ENCODE data around the gene CYTH1. TPM values are rescaled to one million over a fixed set of nuclear protein-coding genes. Genes with fewer than 3 reads are reported as not detected.

Gene CYTH1
- polyA plus RNA-seq, 1 donor from 2014 or later = 120 TPM

DNA sequence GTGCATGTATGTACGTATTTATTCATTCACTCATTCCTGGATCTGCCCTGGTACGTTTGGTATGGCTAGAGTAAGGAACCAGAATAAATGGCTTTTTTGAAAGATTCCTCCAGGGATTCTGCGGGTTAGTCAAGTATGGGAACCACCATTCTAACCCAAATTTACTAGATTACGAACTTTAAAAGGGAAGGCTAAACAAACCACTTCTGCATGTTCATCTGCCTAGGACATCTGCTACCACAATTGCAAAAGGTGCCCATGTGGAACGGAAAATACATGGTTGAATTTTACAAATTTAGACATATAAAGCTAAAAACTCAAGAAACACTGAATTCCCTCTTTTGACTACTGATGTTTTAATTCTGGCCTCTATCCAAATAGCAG, 22.1 kb downstream of the CYTH1 start:
- Histone ChIP-seq H3K36me3 (ENCODE audit: insufficient read depth, low read length) (no peaks in the 10 kb centered on the region), H3K27me3 (ENCODE audit: insufficient read depth, low read depth, low read length) (no peaks in the 10 kb centered on the region), H3K9me2 (ENCODE audit: insufficient read depth, low read length) (no peaks in the 10 kb centered on the region), H3K4me3 (ENCODE audit: low read length) (no peak overlapping the region), H3F3A (ENCODE audit: insufficient read depth, low read length, poor library complexity, severe bottlenecking) (no peaks in the 10 kb centered on the region), H3K79me2 (replicated peaks; ENCODE audit: insufficient read depth, low read length) (peaks cover 12% of the 10 kb centered on the region), H3K27ac (ENCODE audit: low read length) (no peak overlapping the region), H3K9ac (ENCODE audit: low read length) (no peak overlapping the region), H3K4me2 (ENCODE audit: low read length) (no peak overlapping the region), H3K9me3 (ENCODE audit: low read length) (no peaks in the 10 kb centered on the region), H4K20me1 (ENCODE audit: insufficient read depth) (no peaks in the 10 kb centered on the region), H2AFZ (ENCODE audit: low read depth, low read length) (no peak overlapping the region)
- TF ChIP-seq EP300 (conservative IDR thresholded peaks at IDR 0.05; ENCODE audit: poor library complexity, severe bottlenecking) (no peak), SMC3 (conservative IDR thresholded peaks at IDR 0.05; ENCODE audit: poor library complexity) (no peak), CTCF (IDR thresholded peaks at IDR 0.05; ENCODE audit: poor library complexity, severe bottlenecking) (no peak), REST (IDR thresholded peaks at IDR 0.05; ENCODE audit: borderline replicate concordance) (no peak), RAD21 (conservative IDR thresholded peaks at IDR 0.05) (no peak), MXI1 (conservative IDR thresholded peaks at IDR 0.05; ENCODE audit: poor library complexity, severe bottlenecking) (no peak), POLR2AphosphoS5 (IDR thresholded peaks at IDR 0.05) (no peak), EZH2 (IDR thresholded peaks at IDR 0.05; ENCODE audit: borderline replicate concordance, insufficient read depth, low read length, poor library complexity, severe bottlenecking) (no peak), TAF1 (IDR thresholded peaks at IDR 0.05; ENCODE audit: low read depth) (no peak)

- Histone ChIP-seq H3K9me2 (ENCODE audit: insufficient read depth, low read length) (no peaks in the 10 kb centered on the region), H3F3A (ENCODE audit: insufficient read depth, low read length, poor library complexity, severe bottlenecking) (no peaks in the 10 kb centered on the region), H3K27ac (ENCODE audit: low read length) (no peak overlapping the region), H3K4me3 (ENCODE audit: low read length) (no peak overlapping the region), H2AFZ (ENCODE audit: low read depth, low read length) (no peak overlapping the region), H3K36me3 (ENCODE audit: insufficient read depth, low read length) (no peaks in the 10 kb centered on the region), H3K9me3 (ENCODE audit: low read length) (no peaks in the 10 kb centered on the region), H3K79me2 (replicated peaks; ENCODE audit: insufficient read depth, low read length) (peaks cover 12% of the 10 kb centered on the region), H3K9ac (ENCODE audit: low read length) (no peak overlapping the region), H4K20me1 (ENCODE audit: insufficient read depth) (no peaks in the 10 kb centered on the region), H3K27me3 (ENCODE audit: insufficient read depth, low read depth, low read length) (no peaks in the 10 kb centered on the region), H3K4me2 (ENCODE audit: low read length) (no peak overlapping the region)
- TF ChIP-seq MXI1 (conservative IDR thresholded peaks at IDR 0.05; ENCODE audit: poor library complexity, severe bottlenecking) = no peak
- TF ChIP-seq EP300 (conservative IDR thresholded peaks at IDR 0.05; ENCODE audit: poor library complexity, severe bottlenecking) = no peak
- no peak for TF ChIP-seq POLR2AphosphoS5 (IDR thresholded peaks at IDR 0.05)
Observed at GRCh38 chr17:78759203-78759968, 22.7 kb downstream of the CYTH1 start.

Data from neural cell (in vitro differentiated cells).